H9 (cell line): ENCODE data around the gene TRIM38. TPM values are rescaled to one million over a fixed set of nuclear protein-coding genes. Genes with fewer than 3 reads are reported as not detected.

ENCODE experiments used
- DNase-seq: peaks from one replicate; pipeline ENCODE4 v3.0.0-alpha.2; 2017
- H2AFZ ChIP-seq: one replicate; pipeline ENCODE4 v1.6.1; 2013; ENCODE audit warnings: mild to moderate bottlenecking, low read length, control low read depth, moderate library complexity
- H2AK5ac ChIP-seq: 2 replicates; pipeline ENCODE4 v1.6.1; 2013; ENCODE audit warnings: low read length, control low read depth, mixed read lengths; ENCODE audit not compliant: insufficient read length
- H2BK120ac ChIP-seq: one replicate; pipeline ENCODE4 v1.6.1; 2013; ENCODE audit warnings: low read depth, mild to moderate bottlenecking, low read length, control low read depth, inconsistent platforms; ENCODE audit not compliant: poor library complexity, severe bottlenecking
- H2BK12ac ChIP-seq: 2 replicates; pipeline ENCODE4 v1.6.1; 2013; ENCODE audit warnings: low read length, control low read depth, mixed read lengths, low read depth; ENCODE audit not compliant: insufficient read length
- H2BK15ac ChIP-seq: 2 replicates; pipeline ENCODE4 v1.6.1; 2013; ENCODE audit warnings: low read depth, low read length, control low read depth
- H2BK20ac ChIP-seq: one replicate; pipeline ENCODE4 v1.6.1; 2013; ENCODE audit warnings: low read depth, mild to moderate bottlenecking, low read length, control low read depth, inconsistent platforms; ENCODE audit not compliant: poor library complexity, severe bottlenecking
- H2BK5ac ChIP-seq: 2 replicates; pipeline ENCODE4 v1.6.1; 2013; ENCODE audit warnings: low read length, control low read depth, mixed read lengths; ENCODE audit not compliant: insufficient read length
- H3K14ac ChIP-seq: 2 replicates; pipeline ENCODE4 v1.6.1; 2013; ENCODE audit warnings: low read length, control low read depth; ENCODE audit not compliant: insufficient read depth
- H3K18ac ChIP-seq: 2 replicates; pipeline ENCODE4 v1.6.1; 2013; ENCODE audit warnings: low read depth, mild to moderate bottlenecking, mixed read lengths, low read length, control low read depth; ENCODE audit not compliant: insufficient read length
- H3K23ac ChIP-seq: 2 replicates; pipeline ENCODE4 v1.6.1; 2013; ENCODE audit warnings: low read length, control low read depth, mixed read lengths, low read depth; ENCODE audit not compliant: insufficient read length
- H3K23me2 ChIP-seq: 2 replicates; pipeline ENCODE4 v1.6.1; 2013; ENCODE audit warnings: low read depth, mild to moderate bottlenecking, mixed read lengths, low read length, control low read depth; ENCODE audit not compliant: insufficient read length, poor library complexity, severe bottlenecking
- H3K27ac ChIP-seq: 2 replicates; pipeline ENCODE4 v1.5.1; 2013; ENCODE audit warnings: low read length, control low read depth, mixed read lengths, low read depth; ENCODE audit not compliant: insufficient read length
- H3K27me3 ChIP-seq: 2 replicates; pipeline ENCODE4 v1.6.1; 2013; ENCODE audit warnings: low read length, control low read depth, inconsistent platforms; ENCODE audit not compliant: insufficient read depth
- H3K4ac ChIP-seq: 2 replicates; pipeline ENCODE4 v1.6.1; 2013; ENCODE audit warnings: low read depth, mild to moderate bottlenecking, control low read depth, inconsistent platforms, low read length, moderate library complexity
- H3K4me1 ChIP-seq: 2 replicates; pipeline ENCODE4 v1.6.1; 2013; ENCODE audit warnings: low read length, control low read depth, inconsistent platforms; ENCODE audit not compliant: insufficient read depth
- H3K4me2 ChIP-seq: 2 replicates; pipeline ENCODE4 v1.6.1; 2013; ENCODE audit warnings: low read length, control low read depth, mixed read lengths; ENCODE audit not compliant: insufficient read length, insufficient read depth
- H3K56ac ChIP-seq: 2 replicates; pipeline ENCODE4 v1.6.1; 2013; ENCODE audit warnings: low read depth, mild to moderate bottlenecking, mixed read lengths, low read length, control low read depth; ENCODE audit not compliant: insufficient read length
- H3K79me1 ChIP-seq: 2 replicates; pipeline ENCODE4 v1.6.1; 2013; ENCODE audit warnings: low read depth, mild to moderate bottlenecking, moderate library complexity, low read length, control low read depth, inconsistent platforms; ENCODE audit not compliant: insufficient read depth, poor library complexity, severe bottlenecking
- H3K79me2 ChIP-seq: 2 replicates; pipeline ENCODE4 v1.6.1; 2013; ENCODE audit warnings: low read length, control low read depth, inconsistent platforms; ENCODE audit not compliant: insufficient read depth
- H3K9ac ChIP-seq: 2 replicates; pipeline ENCODE4 v1.6.1; 2013; ENCODE audit warnings: low read length, control low read depth, mixed read lengths; ENCODE audit not compliant: insufficient read length; ENCODE audit errors: extremely low read depth
- H3K9me3 ChIP-seq: one replicate; pipeline ENCODE4 v1.6.1; 2013; ENCODE audit warnings: low read depth, low read length, inconsistent platforms; ENCODE audit not compliant: control insufficient read depth
- H3T11ph ChIP-seq: one replicate; pipeline ENCODE4 v1.6.1; 2013; ENCODE audit warnings: mild to moderate bottlenecking, low read length, control low read depth, inconsistent platforms
- H4K20me1 ChIP-seq: one replicate; pipeline ENCODE4 v1.6.1; 2013; ENCODE audit not compliant: control insufficient read depth, insufficient read length, insufficient read depth
- H4K5ac ChIP-seq: 2 replicates; pipeline ENCODE4 v1.6.1; 2013; ENCODE audit warnings: low read depth, mild to moderate bottlenecking, mixed read lengths, low read length, control low read depth; ENCODE audit not compliant: insufficient read length
- H4K8ac ChIP-seq: replicated peaks from 2 replicates; pipeline ENCODE4 v1.6.1; 2013; ENCODE audit warnings: low read length, control low read depth, mixed read lengths, low read depth; ENCODE audit not compliant: insufficient read length
- H4K91ac ChIP-seq: 2 replicates; pipeline ENCODE4 v1.6.1; 2013; ENCODE audit warnings: low read depth, mild to moderate bottlenecking, moderate library complexity, mixed read lengths, low read length, control low read depth; ENCODE audit not compliant: insufficient read length
- H3K27ac Mint-ChIP-seq, 3 experiments: 2 replicates in 2 of 3; 3 replicates in 1 of 3; pipeline ENCODE4 v1.8.0; 2020 to 2021; ENCODE audit warnings: mixed read lengths in 3 of 3, mild to moderate bottlenecking in 1 of 3, moderate library complexity in 1 of 3
- H3K27me3 Mint-ChIP-seq: 2 replicates; pipeline ENCODE4 v1.8.0; 2021; ENCODE audit warnings: low read depth, mild to moderate bottlenecking, moderate library complexity, mixed read lengths
- H3K36me3 Mint-ChIP-seq, 3 experiments: 2 replicates in 2 of 3; 3 replicates in 1 of 3; pipeline ENCODE4 v1.8.0; 2020 to 2021; ENCODE audit warnings: low read depth in 3 of 3, mixed read lengths in 3 of 3; ENCODE audit not compliant: insufficient read depth in 1 of 3
- H3K4me1 Mint-ChIP-seq, 2 experiments: 2 replicates each; pipeline ENCODE4 v1.8.0; 2020; ENCODE audit warnings: mixed read lengths in 2 of 2
- H3K4me3 Mint-ChIP-seq, 2 experiments: 2 replicates in 1 of 2; 3 replicates in 1 of 2; pipeline ENCODE4 v1.8.0; 2020 to 2021; ENCODE audit warnings: mild to moderate bottlenecking in 2 of 2, mixed read lengths in 2 of 2, moderate library complexity in 1 of 2
- H3K9me3 Mint-ChIP-seq, 2 experiments: 2 replicates in 1 of 2; 3 replicates in 1 of 2; pipeline ENCODE4 v1.8.0; 2020; ENCODE audit warnings: mild to moderate bottlenecking in 2 of 2, mixed read lengths in 2 of 2, moderate library complexity in 1 of 2
- WGBS: extraction: QIAGEN DNeasy Blood & Tissue Kit; methylation state at CpG from one replicate; pipeline ENCODE4 v1.1.7; 2013; ENCODE audit warnings: missing lambda C conversion rate, low lambda C conversion rate, mixed read lengths; ENCODE audit not compliant: insufficient read length; ENCODE audit errors: extremely low coverage; 5-methylcytosine and 5-hydroxymethylcytosine counted together
- total RNA-seq: library from RNA; stranded (reverse); gene quantifications from 2 replicates; pipeline ENCODE4 v1.2.1, GENCODE V29; 2021
- TF ChIP-seq, protein P1 (sequence below): fragments of 200-600 bp; sonication (generic); conservative IDR thresholded peaks from 3 replicates; pipeline ENCODE4 v1.8.0; 2021; ENCODE audit warnings: antibody characterized with exemption, mild to moderate bottlenecking

The TRIM38 gene
- total RNA-seq, 1 experiment from 2014 or later = 0.61 TPM

GRCh38 chr6:26016245-26016962 lies 53.8 kb downstream of the TRIM38 start:
- Histone ChIP-seq H4K8ac (no peak overlapping the region), H2BK5ac (no peak overlapping the region), H2BK120ac (no peak overlapping the region), H2AK5ac (no peak overlapping the region), H3K14ac (peak overlapping the region; percentile 33; the same call in 1 of the 2 replicates), H3K27me3 (no peaks in the 10 kb centered on the region), H3K4me1 (no peaks in the 10 kb centered on the region; the same call in 1 of the 2 replicates), H4K20me1 (no peaks in the 10 kb centered on the region), H3K23ac (no peak overlapping the region), H2AFZ (no peak overlapping the region), H3K18ac (peak overlapping the region; percentile 86), H3K9me3 (no peaks in the 10 kb centered on the region), H4K91ac (no peak overlapping the region), H3K23me2 (peaks cover 13% of the 10 kb centered on the region), H4K5ac (no peak overlapping the region), H3K79me2 (no peaks in the 10 kb centered on the region), H3K9ac (peak overlapping the region; percentile 48), H3K4me2 (peak overlapping the region; percentile 3), H3K27ac (no peak overlapping the region), H2BK12ac (no peak overlapping the region), H2BK15ac (no peak overlapping the region), H3K56ac (no peak overlapping the region), H3T11ph (no peak overlapping the region), H2BK20ac (no peak overlapping the region), H3K79me1 (no peaks in the 10 kb centered on the region), H3K4ac (no peak overlapping the region; the same call in 1 of the 2 replicates)
- peak; percentile 56 for DNase-seq
- no CpG with 5 or more reads among the region's 29 CpGs for WGBS
- Mint-ChIP-seq H3K4me1 (peaks cover 12 to 30% of the 10 kb centered on the region in 2 experiments; a peak in 3 of 4 replicates), H3K9me3 (no peaks in the 10 kb centered on the region; a peak in 1 of 5 replicates), H3K36me3 (no peaks in the 10 kb centered on the region), H3K27ac (peak overlapping the region in 1 of 3 experiments; percentile 95; a peak in 3 of 7 replicates), H3K4me3 (peak overlapping the region; percentile 4 to 38; a peak in 2 of 5 replicates), H3K27me3 (no peaks in the 10 kb centered on the region)
- TF ChIP-seq, protein P1, sequence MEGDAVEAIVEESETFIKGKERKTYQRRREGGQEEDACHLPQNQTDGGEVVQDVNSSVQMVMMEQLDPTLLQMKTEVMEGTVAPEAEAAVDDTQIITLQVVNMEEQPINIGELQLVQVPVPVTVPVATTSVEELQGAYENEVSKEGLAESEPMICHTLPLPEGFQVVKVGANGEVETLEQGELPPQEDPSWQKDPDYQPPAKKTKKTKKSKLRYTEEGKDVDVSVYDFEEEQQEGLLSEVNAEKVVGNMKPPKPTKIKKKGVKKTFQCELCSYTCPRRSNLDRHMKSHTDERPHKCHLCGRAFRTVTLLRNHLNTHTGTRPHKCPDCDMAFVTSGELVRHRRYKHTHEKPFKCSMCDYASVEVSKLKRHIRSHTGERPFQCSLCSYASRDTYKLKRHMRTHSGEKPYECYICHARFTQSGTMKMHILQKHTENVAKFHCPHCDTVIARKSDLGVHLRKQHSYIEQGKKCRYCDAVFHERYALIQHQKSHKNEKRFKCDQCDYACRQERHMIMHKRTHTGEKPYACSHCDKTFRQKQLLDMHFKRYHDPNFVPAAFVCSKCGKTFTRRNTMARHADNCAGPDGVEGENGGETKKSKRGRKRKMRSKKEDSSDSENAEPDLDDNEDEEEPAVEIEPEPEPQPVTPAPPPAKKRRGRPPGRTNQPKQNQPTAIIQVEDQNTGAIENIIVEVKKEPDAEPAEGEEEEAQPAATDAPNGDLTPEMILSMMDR = no peak
